HepG2 (cell line): ENCODE results near the gene IGSF21. TPM values are rescaled to one million over a fixed set of nuclear protein-coding genes. Genes with fewer than 3 reads are reported as not detected.

Experiments
- ATAC-seq: fragments of 200-7000 bp; cut with Tn5 transposase; 3 replicates; pipeline ENCODE4 v1.9.1; 2020; ENCODE audit warnings: mild to moderate bottlenecking, moderate library complexity
- BruUV-seq: library from RNA; stranded (reverse); fragments of 400-500 nt; replicated peaks from 2 replicates; lab custom pipeline; 2021; lab: Mats Ljungman, UMichigan
- CTCF ChIA-PET: fragments of 300-600 bp; formaldehyde crosslinking; extraction: SDS; loops from one replicate; lab custom pipeline; 2021; ENCODE audit warnings: low total read pairs, inconsistent platforms, low intra/inter-chr PET ratio; lab: Yijun Ruan, JAX
- POLR2A ChIA-PET: fragments of 350-600 bp; sonication (Branson Sonifier 250); formaldehyde crosslinking; loops from one replicate; lab custom pipeline; 2020; ENCODE audit warnings: antibody characterized with exemption, inconsistent platforms; lab: Yijun Ruan, JAX
- DNase-seq: peaks from one replicate; pipeline ENCODE4 v3.0.0-alpha.2; 2015; ENCODE audit warnings: low spot score
- FAIRE-seq: peaks from 3 replicates; lab custom pipeline; 2011; peaks lifted over from hg19 to GRCh38; lab: Jason Lieb, UNC
- H2AFZ ChIP-seq: one replicate; pipeline ENCODE4 v1.6.1; 2011; ENCODE audit warnings: low read length, inconsistent platforms
- H3K27ac ChIP-seq: fragments of 300-600 bp; 3 replicates; pipeline ENCODE4 v1.8.0; 2011; ENCODE audit warnings: mixed run types, mild to moderate bottlenecking, mixed read lengths, low read length, inconsistent platforms; ENCODE audit not compliant: insufficient read depth; ENCODE audit errors: extremely low read length
- H3K27me3 ChIP-seq, 2 experiments: fragments of 200-600 bp in 1 of 2; 2 replicates in 1 of 2; 3 replicates in 1 of 2; pipeline versions ENCODE4 v1.6.0 to v1.8.0; 2011; ENCODE audit warnings: low read length in 2 of 2, mild to moderate bottlenecking in 2 of 2, moderate library complexity in 2 of 2, inconsistent platforms in 1 of 2; ENCODE audit not compliant: insufficient read depth in 2 of 2, control insufficient read depth in 1 of 2
- H3K36me3 ChIP-seq, 2 experiments: fragments of 200-600 bp in 1 of 2; replicated peaks in 1 of 2; 2 replicates in 1 of 2; 3 replicates in 1 of 2; pipeline versions ENCODE4 v1.5.1 to v1.8.0; 2011; ENCODE audit warnings: low read length in 2 of 2, inconsistent platforms in 1 of 2; ENCODE audit not compliant: insufficient read depth in 2 of 2, control insufficient read depth in 1 of 2
- H3K4me1 ChIP-seq: 2 replicates; pipeline ENCODE4 v1.5.1; 2012; ENCODE audit warnings: low read length, inconsistent platforms; ENCODE audit not compliant: insufficient read depth
- H3K4me2 ChIP-seq: 2 replicates; pipeline ENCODE4 v1.6.0; 2011; ENCODE audit warnings: low read depth, low read length, inconsistent platforms
- H3K4me3 ChIP-seq, 3 experiments: fragments of 200-600 bp in 1 of 3; sonication (generic), shearing (Covaris generic) in 1 of 3; replicated peaks in 1 of 3; 2 replicates each; pipeline ENCODE4 v1.5.1; 2011 to 2016; ENCODE audit warnings: low read length in 3 of 3, inconsistent platforms in 2 of 3, low read depth in 2 of 3, mild to moderate bottlenecking in 2 of 3, control low read depth in 1 of 3, mixed read lengths in 1 of 3; ENCODE audit not compliant: insufficient read depth in 1 of 3
- H3K79me2 ChIP-seq: one replicate; pipeline ENCODE4 v1.6.1; 2011; ENCODE audit warnings: low read length, inconsistent platforms; ENCODE audit not compliant: insufficient read depth
- H3K9ac ChIP-seq: 2 replicates; pipeline ENCODE4 v1.6.0; 2011; ENCODE audit warnings: mild to moderate bottlenecking, low read depth, low read length, inconsistent platforms; ENCODE audit not compliant: insufficient read depth
- H3K9me3 ChIP-seq: 2 replicates; pipeline ENCODE4 v1.5.1; 2012; ENCODE audit warnings: mild to moderate bottlenecking, low read length
- H4K20me1 ChIP-seq: 2 replicates; pipeline ENCODE4 v1.6.0; 2011; ENCODE audit warnings: inconsistent platforms, mild to moderate bottlenecking, low read length, moderate library complexity; ENCODE audit not compliant: insufficient read depth
- ETV5 ChIP-seq: IDR thresholded peaks from 2 replicates; pipeline ENCODE4 v1.6.1; 2018; ENCODE audit warnings: missing biosample characterization, missing genetic modification reagents, inconsistent platforms, borderline replicate concordance
- NFIB ChIP-seq: sonication (generic); formaldehyde crosslinking; IDR thresholded peaks from 2 replicates; pipeline ENCODE4 v1.9.0; 2021; ENCODE audit warnings: missing genetic modification reagents, mild to moderate bottlenecking, borderline replicate concordance
- SRSF9 ChIP-seq: fragments of 200-400 bp; formaldehyde crosslinking; IDR thresholded peaks from 2 replicates; pipeline ENCODE4 v1.6.1; 2018; ENCODE audit warnings: borderline replicate concordance, mild to moderate bottlenecking, low read depth, low read length; ENCODE audit not compliant: insufficient read depth, poor library complexity, severe bottlenecking
- ZMYM4 ChIP-seq: sonication (generic); formaldehyde crosslinking; IDR thresholded peaks from 2 replicates; pipeline ENCODE4 v1.8.1; 2023; ENCODE audit warnings: mild to moderate bottlenecking, missing genetic modification reagents
- ZNF232 ChIP-seq: sonication (generic); formaldehyde crosslinking; IDR thresholded peaks from 2 replicates; pipeline ENCODE4 v1.4.0; 2020; ENCODE audit warnings: missing genetic modification reagents, borderline replicate concordance
- ZNF672 ChIP-seq: sonication (generic); formaldehyde crosslinking; IDR thresholded peaks from 2 replicates; pipeline ENCODE4 v1.8.1; 2022; ENCODE audit warnings: missing genetic modification reagents
- WGBS: methylation state at CpG from one replicate; pipeline ENCODE4 v1.1.6; 2017; ENCODE audit warnings: low lambda C conversion rate; 5-methylcytosine and 5-hydroxymethylcytosine counted together
- in situ Hi-C: cut with HindIII; loops from 2 replicates; pipeline ENCODE4 v1.10.0; 2017; ENCODE audit warnings: low pct_unique_long_range_greater_than_20kb; ENCODE audit not compliant: extremely low pct_ligation_motif_present
- intact Hi-C: fragments of 100-400 bp; cut with micrococcal nuclease; formaldehyde crosslinking; loops from one replicate; pipeline ENCODE4 v1.10.0; 2022; ENCODE audit not compliant: unreplicated experiment
- polyA plus RNA-seq, 8 experiments: library from polyadenylated mRNA; depleted of rRNA in 3 of 8; stranded (reverse) in 7 of 8; unstranded in 1 of 8; fragments of >200 nt; fragmentation: Illumina TruSeq in 4 of 8; extraction: Trizol in 4 of 8; gene quantifications; 2 replicates each; pipeline versions ENCODE4 v1.2.1 to v1.2.3, GENCODE V29; 2011 to 2016; ENCODE audit warnings: low read depth in 4 of 8, missing spikeins in 1 of 8, mixed read lengths in 1 of 8; ENCODE audit not compliant: insufficient read depth in 1 of 8
- total RNA-seq, 5 experiments: library from RNA; depleted of rRNA; stranded (reverse); fragments of >200 nt; fragmentation: Illumina TruSeq; extraction: Trizol; gene quantifications; 2 replicates each; pipeline ENCODE4 v1.2.3, GENCODE V29; 2016; ENCODE audit warnings: low read depth in 1 of 5

IGSF21 gene
- total and polyA plus RNA-seq, 2 of the 13 experiments (the other 11 are each of a cell fraction or from before 2014, with no cell fraction given), result not detected

DNA sequence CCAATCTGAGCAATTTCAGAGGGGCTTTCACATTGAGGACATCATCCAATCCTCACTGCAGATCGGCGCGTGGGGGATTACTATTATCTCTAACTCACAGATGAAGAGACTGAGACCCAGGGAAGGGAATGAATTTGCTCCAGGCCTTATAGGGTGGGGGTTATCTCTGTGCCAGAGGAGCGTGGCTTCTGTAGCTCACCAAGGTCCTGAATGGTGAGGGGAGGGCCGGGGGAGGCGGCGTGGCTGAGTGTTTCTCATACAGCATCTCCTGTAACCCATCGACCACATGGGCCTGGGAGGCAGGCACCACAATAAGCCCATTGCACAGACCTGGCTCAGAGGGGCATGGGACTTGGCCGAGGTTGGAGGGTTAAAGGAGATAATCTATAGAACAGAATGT, 230.2 kb downstream of the IGSF21 start:
- Histone ChIP-seq H3K9me3 (no peaks in the 10 kb centered on the region), H3K4me1 (no peaks in the 10 kb centered on the region), H4K20me1 (no peaks in the 10 kb centered on the region)
- no peak for TF ChIP-seq ZMYM4 (CRISPR knock-in tag)
- TF ChIP-seq, all 625 proteins: peak for 0
- H3K36me3 ChIP-seq, result no peaks in the 10 kb centered on the region
- H3K4me3 ChIP-seq, result no peak overlapping the region
- no peak overlapping the region for H3K4me2 ChIP-seq
- no peak for ATAC-seq
- no TSS peak for BruUV-seq
- intact Hi-C loops, result no loop called here
- H3K27me3 ChIP-seq, result peaks cover 1 to 32% of the 10 kb centered on the region in 2 experiments; a peak in 4 of 5 replicates
- POLR2A ChIA-PET, result no interaction called here
- no peak overlapping the region for H3K9ac ChIP-seq
- CTCF ChIA-PET, result no interaction called here
- H3K79me2 ChIP-seq, result no peaks in the 10 kb centered on the region
- DNase-seq, result no peak
- 13% methylated on average over 4 of the region's 9 CpGs for WGBS
- no peak overlapping the region for H2AFZ ChIP-seq
- in situ Hi-C loops, result no loop called here
- no peak for FAIRE-seq
- H3K27ac ChIP-seq, result no peak overlapping the region

DNA sequence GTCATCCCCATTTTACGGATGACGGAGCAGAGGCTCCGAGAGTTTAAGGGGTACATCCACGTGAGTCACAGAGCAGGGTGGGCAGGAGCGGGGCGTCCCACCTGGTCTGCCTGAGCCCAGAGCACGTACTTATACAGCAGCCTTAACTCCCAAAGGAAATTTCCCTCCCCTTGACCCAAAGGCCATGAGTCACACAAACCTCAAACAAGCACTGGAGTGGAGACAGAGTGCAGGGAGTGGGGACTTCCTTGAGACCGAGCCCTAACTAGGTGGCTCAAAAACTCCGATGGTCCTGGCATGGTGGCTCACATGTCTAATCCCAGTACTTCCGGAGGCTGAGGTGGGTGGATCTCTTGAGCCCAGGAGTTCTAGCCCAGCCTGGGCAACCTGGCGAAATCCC, 231.6 kb downstream of the IGSF21 start:
- Histone ChIP-seq H4K20me1 (no peaks in the 10 kb centered on the region), H2AFZ (no peak overlapping the region), H3K36me3 (no peaks in the 10 kb centered on the region), H3K9ac (no peak overlapping the region), H3K9me3 (no peaks in the 10 kb centered on the region), H3K79me2 (no peaks in the 10 kb centered on the region), H3K4me2 (no peak overlapping the region), H3K4me1 (no peaks in the 10 kb centered on the region), H3K27me3 (peaks cover 1 to 23% of the 10 kb centered on the region in 2 experiments; a peak in 4 of 5 replicates), H3K27ac (no peak overlapping the region), H3K4me3 (no peak overlapping the region)
- ChIA-PET POLR2A (no interaction called here), CTCF (no interaction called here)
- BruUV-seq, result no TSS peak
- intact Hi-C loops, result no loop called here
- no peak for DNase-seq
- FAIRE-seq, result no peak
- WGBS, result 24% methylated on average over 4 of the region's 11 CpGs
- TF ChIP-seq NFIB (CRISPR knock-in tag), result no peak
- no peak for TF ChIP-seq ZNF232 (CRISPR knock-in tag)
- no peak for TF ChIP-seq SRSF9
- TF ChIP-seq ETV5 (CRISPR knock-in tag), result no peak
- TF ChIP-seq ZNF672 (CRISPR knock-in tag), result no peak
- no peak for ATAC-seq
- in situ Hi-C loops, result no loop called here
